Gastrocnemius medialis (tissue), 4 donors: ENCODE measurements around the gene VPREB3. TPM values are rescaled to one million over a fixed set of nuclear protein-coding genes. Genes with fewer than 3 reads are reported as not detected.
A peak's percentile ranks its signal among the peaks of the same experiment; 100 is the strongest.

ENCODE experiments used
- ATAC-seq, 2 donors: fragments of 150-250 bp; one replicate each; pipeline ENCODE4 v1.9.1; 2016
- DNase-seq, 2 donors: peaks; one replicate each; pipeline ENCODE4 v3.0.0-alpha.2; 2019
- H3K27ac ChIP-seq, 4 donors: fragments of 200-600 bp; sonication (generic); 1 replicate in 1 of 4; 2 replicates in 3 of 4; pipeline ENCODE4 v1.5.1; 2016 to 2018; ENCODE audit warnings: mild to moderate bottlenecking in 2 of 4, moderate library complexity in 1 of 4
- H3K27me3 ChIP-seq, 3 donors: fragments of 200-600 bp; sonication (generic) in 2 of 3; 1 replicate in 1 of 3; 2 replicates in 2 of 3; pipeline versions ENCODE4 v1.5.1 to v1.6.0; 2016 to 2019; ENCODE audit warnings: mild to moderate bottlenecking in 1 of 3, moderate library complexity in 1 of 3
- H3K36me3 ChIP-seq, 2 donors: fragments of 200-600 bp; sonication (generic) in 1 of 2; one replicate each; pipeline ENCODE4 v1.5.1; 2017 to 2018
- H3K4me1 ChIP-seq, 2 donors: fragments of 200-600 bp; sonication (generic) in 1 of 2; one replicate each; pipeline ENCODE4 v1.5.1; 2016 to 2017; ENCODE audit warnings: mild to moderate bottlenecking in 2 of 2
- H3K4me3 ChIP-seq, 4 donors: fragments of 200-600 bp; sonication (generic) in 3 of 4; 1 replicate in 1 of 4; 2 replicates in 3 of 4; pipeline ENCODE4 v1.5.1; 2016 to 2019; ENCODE audit warnings: mild to moderate bottlenecking in 2 of 4
- H3K9me3 ChIP-seq, 3 donors: fragments of 200-600 bp; sonication (generic) in 2 of 3; 1 replicate in 1 of 3; 2 replicates in 2 of 3; pipeline ENCODE4 v1.5.1; 2016 to 2019
- POLR2A ChIP-seq, 2 donors: fragments of 450-650 bp; IDR thresholded peaks; one replicate each; pipeline ENCODE4 v1.6.1; 2017; ENCODE audit warnings: antibody characterized with exemption in 2 of 2, mild to moderate bottlenecking in 2 of 2, moderate library complexity in 2 of 2
- in situ Hi-C, 4 donors: fragments of 200-750 bp; cut with MboI; loops; one replicate each; pipeline versions ENCODE4 v1.15.0 to v1.8.0; 2017; ENCODE audit warnings: low sequenced_read_pairs in 4 of 4
- intact Hi-C: fragments of 100-400 bp; cut with DNase I; formaldehyde crosslinking; loops from one replicate; pipeline ENCODE4 v1.15.1; 2023; ENCODE audit warnings: low total_unique reads
- total RNA-seq, 4 donors: library from RNA; depleted of rRNA; stranded (reverse); fragments of >200 nt; gene quantifications; one replicate each; pipeline versions ENCODE4 v1.1.0 to v1.2.3, GENCODE V29; 2016
- TF ChIP-seq, protein P1 (sequence below), 5 experiments: fragments of 450-650 bp in 3 of 5; fragments of 200-600 bp in 2 of 5; sonication (generic) in 2 of 5; IDR thresholded peaks in 4 of 5; conservative IDR thresholded peaks in 1 of 5; 1 replicate in 4 of 5; 2 replicates in 1 of 5; pipeline ENCODE4 v1.5.1; 2016 to 2019; ENCODE audit warnings: antibody characterized with exemption in 5 of 5, mild to moderate bottlenecking in 3 of 5, moderate library complexity in 3 of 5

VPREB3 gene
- total RNA-seq, 4 donors from 2014 or later, result 1.1 TPM; not detected in 3

DNA sequence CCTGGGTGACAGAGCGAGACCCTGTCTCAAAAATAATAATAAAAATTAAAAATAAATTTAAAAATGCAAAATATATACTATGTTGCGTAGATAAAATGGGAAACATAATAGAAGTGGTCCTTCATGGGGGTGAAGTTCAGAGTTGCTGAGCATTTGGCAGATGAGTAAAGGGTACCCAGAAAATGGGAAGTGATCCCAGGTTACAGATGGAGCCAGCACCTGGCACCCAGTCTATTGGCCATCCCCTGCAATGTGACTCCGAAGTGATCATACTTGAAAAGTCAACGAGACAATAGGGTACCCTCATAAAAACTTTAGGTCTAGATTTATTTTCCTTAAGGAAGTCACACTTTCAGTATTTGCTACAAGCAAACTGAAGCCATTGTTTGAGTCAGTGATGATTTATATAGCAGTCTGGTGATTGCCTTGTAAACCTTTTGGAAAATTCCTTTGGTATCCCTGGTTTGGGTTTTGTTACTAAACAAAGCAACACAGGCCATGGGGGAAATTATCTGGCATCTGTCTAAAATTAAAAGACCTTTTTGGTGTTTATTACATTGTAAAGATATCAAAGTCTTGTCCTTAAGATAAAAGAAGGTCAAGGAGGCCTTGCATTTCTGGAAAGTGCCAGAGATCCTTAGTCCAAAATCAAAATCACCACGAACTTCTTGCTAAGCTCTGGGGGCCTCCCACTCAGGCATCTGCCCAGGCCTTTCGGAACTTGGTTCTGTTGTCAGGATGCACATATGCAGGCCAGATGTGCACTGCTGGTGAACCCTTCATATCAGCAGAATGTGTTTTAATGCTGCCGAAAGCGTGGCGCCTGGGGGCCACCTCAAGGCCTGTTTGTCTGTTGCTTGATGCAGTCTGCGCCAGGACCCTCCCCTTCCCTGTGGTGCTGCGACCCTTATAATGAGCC is 36.9 kb upstream of the VPREB3 start:
- DNase-seq (no peak), ATAC-seq (no peak)
- Histone ChIP-seq H3K27me3 (no peaks in the 10 kb centered on the region), H3K27ac (peak overlapping the region in 1 of 4 donors; percentile 3), H3K9me3 (no peaks in the 10 kb centered on the region), H3K4me1 (peaks cover 27 to 29% of the 10 kb centered on the region in 2 donors), H3K36me3 (peaks cover 0 to 42% of the 10 kb centered on the region in 2 donors), H3K4me3 (no peak overlapping the region)
- in situ Hi-C loops (no loop called here), intact Hi-C loops (no loop called here)
- no peak for TF ChIP-seq POLR2A (IDR thresholded peaks at IDR 0.05)
- TF ChIP-seq, protein P1, sequence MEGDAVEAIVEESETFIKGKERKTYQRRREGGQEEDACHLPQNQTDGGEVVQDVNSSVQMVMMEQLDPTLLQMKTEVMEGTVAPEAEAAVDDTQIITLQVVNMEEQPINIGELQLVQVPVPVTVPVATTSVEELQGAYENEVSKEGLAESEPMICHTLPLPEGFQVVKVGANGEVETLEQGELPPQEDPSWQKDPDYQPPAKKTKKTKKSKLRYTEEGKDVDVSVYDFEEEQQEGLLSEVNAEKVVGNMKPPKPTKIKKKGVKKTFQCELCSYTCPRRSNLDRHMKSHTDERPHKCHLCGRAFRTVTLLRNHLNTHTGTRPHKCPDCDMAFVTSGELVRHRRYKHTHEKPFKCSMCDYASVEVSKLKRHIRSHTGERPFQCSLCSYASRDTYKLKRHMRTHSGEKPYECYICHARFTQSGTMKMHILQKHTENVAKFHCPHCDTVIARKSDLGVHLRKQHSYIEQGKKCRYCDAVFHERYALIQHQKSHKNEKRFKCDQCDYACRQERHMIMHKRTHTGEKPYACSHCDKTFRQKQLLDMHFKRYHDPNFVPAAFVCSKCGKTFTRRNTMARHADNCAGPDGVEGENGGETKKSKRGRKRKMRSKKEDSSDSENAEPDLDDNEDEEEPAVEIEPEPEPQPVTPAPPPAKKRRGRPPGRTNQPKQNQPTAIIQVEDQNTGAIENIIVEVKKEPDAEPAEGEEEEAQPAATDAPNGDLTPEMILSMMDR (IDR thresholded peaks at IDR 0.05 in 4 of 5, conservative IDR thresholded peaks at IDR 0.05 in 1 of 5), result no peak

DNA sequence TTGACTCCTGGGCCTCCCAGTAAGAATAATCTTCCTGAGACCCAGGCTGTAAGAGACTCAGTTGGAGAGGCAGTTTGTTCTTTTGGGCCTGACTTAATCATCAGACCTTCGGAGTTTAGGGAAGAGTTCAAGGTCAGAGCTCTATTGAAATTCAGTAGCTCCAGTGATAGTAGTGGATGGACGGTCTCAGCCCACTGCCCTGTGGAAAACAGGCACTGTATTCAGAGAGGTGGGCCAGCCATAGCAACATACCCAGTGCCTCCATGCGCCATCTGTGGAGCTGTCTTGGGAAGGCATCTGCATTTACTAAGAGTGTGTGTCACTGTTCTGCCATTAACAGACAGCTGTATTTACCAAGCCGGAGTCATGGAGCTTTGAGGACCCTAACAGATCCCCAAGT is 35.4 kb upstream of the VPREB3 start:
- peak overlapping the region; percentile 31 to 96 (median 64) for H3K27ac ChIP-seq
- DNase-seq (no peak), ATAC-seq (no peak)
- intact Hi-C loops (loop anchor here (5.0 kb wide), 1 partner anchor 123 kb away; no protein-coding TSS in a partner anchor), in situ Hi-C loops (no loop called here)
- peaks cover 0 to 27% of the 10 kb centered on the region in 2 donors for H3K36me3 ChIP-seq
- peaks cover 27 to 34% of the 10 kb centered on the region in 2 donors for H3K4me1 ChIP-seq
- no peaks in the 10 kb centered on the region for H3K27me3 ChIP-seq
- TF ChIP-seq, protein P1 (IDR thresholded peaks at IDR 0.05 in 4 of 5, conservative IDR thresholded peaks at IDR 0.05 in 1 of 5), result no peak
- no peak for TF ChIP-seq POLR2A (IDR thresholded peaks at IDR 0.05)
- no peak overlapping the region for H3K4me3 ChIP-seq
- H3K9me3 ChIP-seq, result no peaks in the 10 kb centered on the region

DNA sequence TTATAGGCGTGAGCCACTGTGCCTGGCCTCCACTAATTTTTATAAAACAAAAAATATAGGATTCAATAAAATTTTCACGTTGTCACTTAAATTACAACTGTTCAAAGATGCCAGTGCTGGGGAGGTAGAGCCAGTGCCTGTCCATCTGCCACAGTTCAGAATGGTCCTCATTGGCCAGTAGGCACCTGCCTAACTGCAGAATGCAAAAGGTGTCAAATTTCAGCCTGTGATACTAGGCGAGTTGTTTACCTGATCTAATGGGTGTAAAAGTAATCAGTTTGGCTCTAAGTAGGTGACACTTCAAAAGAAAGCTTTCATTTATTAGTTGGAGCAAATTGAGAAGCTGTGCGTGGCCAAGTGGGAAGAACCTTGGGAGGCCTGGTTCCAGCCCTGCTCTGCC is 34.9 kb upstream of the VPREB3 start:
- DNase-seq (no peak), ATAC-seq (no peak)
- H3K27me3 ChIP-seq, result no peaks in the 10 kb centered on the region
- no peak overlapping the region for H3K4me3 ChIP-seq
- in situ Hi-C loops (no loop called here), intact Hi-C loops (loop anchor here (5.0 kb wide), 1 partner anchor 123 kb away; no protein-coding TSS in a partner anchor)
- no peaks in the 10 kb centered on the region for H3K9me3 ChIP-seq
- H3K36me3 ChIP-seq, result peaks cover 0 to 22% of the 10 kb centered on the region in 2 donors
- peaks cover 27 to 34% of the 10 kb centered on the region in 2 donors for H3K4me1 ChIP-seq
- H3K27ac ChIP-seq, result peak overlapping the region; percentile 31 to 96 (median 64)
- TF ChIP-seq, protein P1 (IDR thresholded peaks at IDR 0.05 in 4 of 5, conservative IDR thresholded peaks at IDR 0.05 in 1 of 5), result no peak
- TF ChIP-seq POLR2A (IDR thresholded peaks at IDR 0.05), result no peak

DNA sequence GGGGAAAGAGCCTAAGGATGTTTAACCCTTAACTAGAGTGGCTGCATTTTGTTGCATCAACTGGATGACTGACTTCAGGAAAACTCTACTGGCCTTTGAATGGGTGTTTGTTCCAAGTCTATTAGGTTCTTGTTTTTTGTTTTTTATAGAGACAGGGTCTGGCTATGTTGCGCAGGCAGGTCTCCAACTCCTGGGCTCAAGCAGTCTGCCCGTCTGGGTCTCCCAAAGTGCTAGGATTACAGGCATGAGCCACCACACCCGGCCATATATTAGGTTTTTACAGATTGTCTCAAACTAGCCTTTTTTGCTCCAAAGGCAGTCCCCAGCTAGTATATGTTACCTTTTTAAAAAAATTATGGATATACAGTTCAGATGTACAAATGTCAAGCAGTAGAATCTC is 33.7 kb upstream of the VPREB3 start:
- no peak for ATAC-seq
- H3K9me3 ChIP-seq, result no peaks in the 10 kb centered on the region
- TF ChIP-seq POLR2A (IDR thresholded peaks at IDR 0.05), result no peak
- TF ChIP-seq, protein P1 (IDR thresholded peaks at IDR 0.05 in 4 of 5, conservative IDR thresholded peaks at IDR 0.05 in 1 of 5), result no peak
- peak overlapping the region; percentile 96 to 100 (median 98) for H3K27ac ChIP-seq
- no peaks in the 10 kb centered on the region for H3K27me3 ChIP-seq
- DNase-seq, result no peak
- peak overlapping the region; percentile 78 to 93 (median 84) for H3K4me3 ChIP-seq
- intact Hi-C loops (loop anchor here (2.0 to 5.0 kb wide), 4 partner anchors 19 to 124 kb away; partner anchors contain the start of gene ZNF70), in situ Hi-C loops (no loop called here)
- H3K36me3 ChIP-seq, result peaks cover 0 to 10% of the 10 kb centered on the region in 2 donors
- H3K4me1 ChIP-seq, result peaks cover 27 to 34% of the 10 kb centered on the region in 2 donors
